GM19025 (cell line): Measurements from ENCODE around the gene ITGA4.
"Not testable (repeated sequence)": the region's sequence is repeated elsewhere in the genome, so short reads cannot be mapped to it uniquely, and the experiment has no call there.

ENCODE experiments used
- ATAC-seq: cut with Tn5 transposase; IDR thresholded peaks from one replicate; pipeline ENCODE4 v1.9.1; 2021; ENCODE audit warnings: mild to moderate bottlenecking, low read depth, moderate library complexity; ENCODE audit not compliant: unreplicated experiment

The ITGA4 gene

DNA sequence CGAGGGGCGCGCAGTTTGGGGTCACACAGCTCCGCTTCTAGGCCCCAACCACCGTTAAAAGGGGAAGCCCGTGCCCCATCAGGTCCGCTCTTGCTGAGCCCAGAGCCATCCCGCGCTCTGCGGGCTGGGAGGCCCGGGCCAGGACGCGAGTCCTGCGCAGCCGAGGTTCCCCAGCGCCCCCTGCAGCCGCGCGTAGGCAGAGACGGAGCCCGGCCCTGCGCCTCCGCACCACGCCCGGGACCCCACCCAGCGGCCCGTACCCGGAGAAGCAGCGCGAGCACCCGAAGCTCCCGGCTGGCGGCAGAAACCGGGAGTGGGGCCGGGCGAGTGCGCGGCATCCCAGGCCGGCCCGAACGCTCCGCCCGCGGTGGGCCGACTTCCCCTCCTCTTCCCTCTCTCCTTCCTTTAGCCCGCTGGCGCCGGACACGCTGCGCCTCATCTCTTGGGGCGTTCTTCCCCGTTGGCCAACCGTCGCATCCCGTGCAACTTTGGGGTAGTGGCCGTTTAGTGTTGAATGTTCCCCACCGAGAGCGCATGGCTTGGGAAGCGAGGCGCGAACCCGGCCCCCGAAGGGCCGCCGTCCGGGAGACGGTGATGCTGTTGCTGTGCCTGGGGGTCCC, at the start of gene ITGA4:
ITGA4 (plus strand) TSS at position 266 of the 620 bp plus-strand sequence; CDS start at position 535, 269 bp downstream.
- peak; percentile 78 for ATAC-seq

DNA sequence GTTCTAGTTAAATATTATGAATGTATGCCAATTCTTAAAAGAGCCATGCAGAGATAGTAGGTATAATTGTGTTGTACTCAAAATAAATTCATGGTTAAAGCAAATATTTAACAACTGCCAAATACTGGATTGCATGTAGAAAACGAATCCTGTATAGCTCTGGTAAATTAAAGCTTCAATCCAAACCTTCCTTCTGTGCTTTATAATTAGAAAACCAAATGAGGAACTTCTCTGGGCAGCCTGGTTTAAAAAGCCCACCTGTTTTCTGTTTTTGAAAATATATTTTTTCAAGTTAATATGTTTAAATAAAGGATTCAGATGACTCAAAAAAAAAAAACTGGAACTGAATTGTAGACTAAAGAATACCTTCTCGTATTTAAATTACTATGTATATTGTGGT, 48.3 kb upstream of the ITGA4 start:
- no peak for ATAC-seq

DNA sequence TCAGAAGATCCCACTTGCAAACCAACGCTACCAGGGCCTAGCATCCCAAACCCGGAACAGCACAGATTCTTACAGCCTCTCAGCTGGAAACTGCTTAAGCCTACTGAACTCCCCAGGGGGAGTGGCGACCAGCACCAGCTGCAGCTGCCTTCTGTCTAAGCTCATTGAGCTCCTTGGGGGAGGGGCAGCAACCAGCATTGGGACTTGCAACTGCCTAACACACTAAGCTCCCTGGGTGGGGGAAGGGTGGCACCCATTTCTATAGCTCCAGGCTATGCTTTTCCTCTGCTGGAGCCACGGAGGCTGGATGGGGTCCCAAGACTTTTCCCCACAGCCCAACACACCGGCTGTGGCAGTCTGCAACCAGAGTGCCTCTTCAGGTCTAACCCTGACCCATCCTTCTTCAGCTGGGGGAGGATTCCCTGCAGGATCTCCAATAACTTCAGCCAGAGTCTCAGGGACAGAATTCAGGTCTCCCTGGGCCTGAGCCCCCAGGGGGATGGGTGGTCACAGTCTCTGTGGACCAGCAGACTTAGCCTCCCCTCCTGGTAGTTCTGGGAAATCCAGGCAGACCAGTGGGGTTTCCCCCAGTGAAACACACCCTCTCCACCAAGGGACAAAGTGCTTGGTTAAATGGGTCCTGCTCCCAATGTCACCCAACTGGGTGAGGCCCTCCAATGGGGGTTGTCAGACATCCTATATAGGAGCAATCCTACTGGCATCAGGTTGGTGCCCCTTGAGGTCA, 45.9 kb upstream of the ITGA4 start:
- ATAC-seq, result peak; percentile 98

DNA sequence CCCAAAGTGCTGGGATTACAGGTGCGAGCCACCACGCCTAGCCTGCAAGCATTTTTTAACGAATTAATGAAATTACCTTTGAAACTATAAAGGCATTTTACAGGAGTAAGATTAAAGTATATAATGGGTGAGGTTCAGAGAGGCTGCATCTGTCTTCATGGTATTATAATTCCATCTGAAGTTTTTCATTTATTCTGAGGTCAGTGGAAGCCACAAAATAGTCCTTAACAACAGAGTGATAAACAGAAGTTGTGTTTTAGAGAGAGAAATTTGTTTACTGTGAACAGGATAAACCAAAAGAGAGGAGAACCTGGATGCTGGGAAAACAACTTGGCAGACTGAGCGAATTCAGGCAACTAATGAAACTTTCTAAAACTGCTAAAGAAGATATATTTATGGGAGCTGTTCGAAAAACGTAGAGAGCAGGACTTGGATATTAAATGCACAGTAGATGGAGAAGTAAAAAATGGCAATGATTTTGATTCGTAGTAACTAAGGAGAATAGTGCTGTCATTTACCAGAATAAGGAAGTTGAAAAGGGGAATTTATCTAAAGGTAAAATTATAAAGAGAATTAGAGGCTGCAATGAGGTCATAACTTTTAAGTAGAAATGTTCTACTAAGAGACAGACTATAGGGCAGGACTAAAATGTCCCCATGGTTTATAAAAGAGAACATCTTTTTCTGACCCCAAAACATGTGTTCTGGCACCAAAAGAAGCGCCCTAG, 37.9 kb upstream of the ITGA4 start:
- no peak for ATAC-seq

DNA sequence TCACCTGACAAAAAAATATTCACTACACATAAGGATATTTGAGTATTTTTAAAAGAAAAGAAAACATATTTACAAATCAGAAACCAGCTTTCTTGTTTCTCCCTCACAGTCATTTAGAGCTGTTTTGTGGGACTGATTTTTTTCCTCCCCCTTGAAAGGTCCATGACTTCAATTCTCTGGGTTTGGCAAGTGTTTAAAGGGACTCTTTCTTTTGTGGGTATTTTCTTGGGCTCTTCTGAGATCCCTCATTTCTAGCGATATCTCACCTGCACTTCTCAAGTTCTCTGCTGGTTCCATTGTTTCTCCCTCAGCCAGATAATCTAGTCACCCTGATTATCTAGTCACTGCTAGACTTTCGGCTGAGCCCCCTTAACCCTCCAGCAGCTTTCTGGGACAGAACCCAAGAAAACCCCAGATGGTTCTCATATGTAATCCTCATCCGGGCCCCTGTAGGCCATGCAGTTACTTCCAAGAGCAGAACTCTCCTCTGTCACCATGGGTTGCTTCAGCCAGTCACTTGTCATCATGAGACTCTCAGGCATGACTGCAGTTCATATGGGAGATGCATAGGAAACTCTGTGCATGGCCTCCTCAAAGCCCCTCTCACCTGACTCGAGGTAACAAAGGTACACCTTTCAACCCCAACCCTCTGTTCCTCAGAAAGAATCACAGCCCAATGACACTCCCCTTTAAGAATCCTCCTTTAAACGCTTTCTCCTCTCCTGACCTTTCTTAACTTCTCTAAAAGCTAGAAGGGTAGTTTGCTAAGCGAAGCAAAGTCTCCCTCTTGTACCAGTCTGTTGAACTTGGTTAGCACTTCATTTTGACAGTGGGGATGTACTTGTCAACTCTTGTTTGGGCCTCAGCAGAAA, 36.7 kb upstream of the ITGA4 start:
- ATAC-seq, result no peak

DNA sequence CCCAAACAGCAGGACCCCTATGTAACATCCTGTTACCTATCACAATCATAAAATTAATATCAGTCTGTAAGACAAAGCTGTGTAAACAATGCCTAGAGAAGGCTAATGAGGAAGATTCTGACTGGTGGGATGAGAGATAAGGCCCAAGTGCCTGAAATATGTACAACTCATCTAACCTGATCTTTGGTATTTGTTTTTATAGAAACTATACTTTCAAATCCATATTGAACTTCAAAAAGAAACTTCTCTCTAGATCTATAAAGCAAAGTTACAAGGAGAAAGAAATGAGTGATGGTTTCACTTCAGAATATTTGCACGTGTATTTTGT, 36.1 kb upstream of the ITGA4 start:
- no peak for ATAC-seq

GRCh38 chr2:181421464-181421863, 35.7 kb upstream of the ITGA4 start:
- ATAC-seq, result no peak

DNA sequence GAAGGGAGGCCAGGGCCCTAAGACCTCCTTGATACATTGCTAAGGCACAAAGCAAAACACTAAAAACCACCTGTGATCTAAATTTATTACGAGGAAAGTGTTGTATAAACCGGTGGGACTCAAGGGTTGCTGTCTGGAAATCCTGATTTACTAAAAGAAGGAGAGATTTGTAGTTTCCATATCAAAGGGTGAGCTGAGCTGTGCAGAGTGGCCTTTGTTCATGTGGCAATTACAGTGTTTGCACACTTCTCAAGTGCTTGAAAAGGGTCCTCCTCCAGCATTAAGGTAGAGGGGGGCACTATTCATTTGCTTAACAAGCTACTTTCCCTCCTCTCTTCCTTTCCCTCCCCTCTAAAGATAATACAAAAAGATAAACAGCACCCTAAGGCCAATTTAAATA, 30.5 kb upstream of the ITGA4 start:
- no peak for ATAC-seq

- ATAC-seq, result no peak
Observed at GRCh38 chr2:181430406-181431118, 26.6 kb upstream of the ITGA4 start.

DNA sequence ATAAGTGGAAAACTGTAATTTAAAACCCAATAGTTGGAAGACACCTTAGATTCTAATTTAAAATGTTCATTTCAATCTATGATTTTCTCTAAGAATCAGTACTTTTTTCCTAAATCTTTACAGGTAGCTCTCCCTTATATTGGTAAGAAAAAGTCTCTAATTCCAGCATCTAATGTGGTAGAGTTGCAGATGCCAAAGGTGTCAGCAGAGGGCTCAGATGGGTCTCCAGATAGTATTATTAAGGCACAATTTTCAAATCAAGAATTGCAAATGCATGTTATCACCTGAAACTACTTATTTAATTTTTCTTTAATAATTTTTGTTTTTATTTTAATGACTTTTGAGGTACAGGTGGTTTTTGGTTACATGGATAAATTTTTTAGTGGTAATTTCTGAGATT, 25.5 kb upstream of the ITGA4 start:
- no peak for ATAC-seq

DNA sequence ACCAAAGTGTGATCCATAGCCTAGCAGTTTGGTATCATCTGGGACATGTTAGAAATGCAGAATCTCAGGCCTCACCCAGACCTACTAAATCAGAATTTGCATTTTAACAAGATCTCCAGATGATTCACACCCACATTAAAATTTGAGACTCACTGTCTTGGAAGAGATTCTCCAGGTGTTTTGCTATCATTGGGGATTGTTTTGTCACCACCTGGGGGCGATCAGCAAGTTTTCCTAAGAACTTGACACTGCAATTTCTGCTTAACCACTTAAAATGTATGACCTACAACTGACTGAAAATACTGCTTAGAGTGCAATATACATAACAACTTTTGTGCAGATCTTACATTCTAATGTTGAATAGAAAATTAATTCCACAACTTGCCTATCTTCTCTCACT, 18.9 kb upstream of the ITGA4 start:
- ATAC-seq, result no peak

GRCh38 chr2:181440344-181440743, 16.8 kb upstream of the ITGA4 start:
- ATAC-seq, result no peak

DNA sequence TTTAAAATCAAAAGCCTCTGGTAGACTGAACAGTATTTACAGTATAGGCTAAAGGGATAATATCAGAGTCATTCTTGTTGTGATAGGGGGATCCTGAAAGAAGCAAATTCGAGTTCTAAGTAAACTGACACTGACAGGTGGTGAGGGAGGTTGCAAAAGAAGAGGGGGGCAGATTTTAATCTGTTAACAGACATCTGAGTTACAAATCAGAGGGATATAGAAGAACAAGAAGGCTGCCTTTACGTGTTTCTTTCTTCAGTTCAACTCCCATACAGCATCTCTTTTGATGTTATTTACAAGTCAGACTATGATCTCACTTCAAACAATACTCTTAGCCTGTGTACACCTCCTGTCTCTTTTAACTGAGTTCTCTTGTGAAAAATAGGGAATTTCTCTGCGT, 16.3 kb upstream of the ITGA4 start:
- no peak for ATAC-seq

- no peak for ATAC-seq
Observed at GRCh38 chr2:181441670-181442069, 15.5 kb upstream of the ITGA4 start.

DNA sequence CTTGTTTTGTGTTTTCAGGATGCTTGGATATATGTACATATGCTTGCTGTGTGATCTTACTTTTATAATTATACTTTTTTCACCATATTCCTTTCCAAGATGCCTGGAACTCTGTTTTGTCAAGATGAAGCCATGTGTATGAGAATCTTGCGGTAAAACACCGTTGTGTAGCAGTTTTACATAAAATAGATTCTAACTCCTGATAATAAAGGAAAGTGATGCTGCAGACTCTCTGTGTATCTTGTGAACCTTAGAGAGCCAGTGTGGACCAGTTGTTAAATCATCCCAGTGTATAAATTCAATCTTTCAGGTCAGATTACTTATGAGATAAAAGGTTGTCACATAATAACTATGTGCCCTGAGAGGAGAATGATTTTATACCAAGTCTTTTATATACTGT, 12.5 kb upstream of the ITGA4 start:
- ATAC-seq, result no peak

DNA sequence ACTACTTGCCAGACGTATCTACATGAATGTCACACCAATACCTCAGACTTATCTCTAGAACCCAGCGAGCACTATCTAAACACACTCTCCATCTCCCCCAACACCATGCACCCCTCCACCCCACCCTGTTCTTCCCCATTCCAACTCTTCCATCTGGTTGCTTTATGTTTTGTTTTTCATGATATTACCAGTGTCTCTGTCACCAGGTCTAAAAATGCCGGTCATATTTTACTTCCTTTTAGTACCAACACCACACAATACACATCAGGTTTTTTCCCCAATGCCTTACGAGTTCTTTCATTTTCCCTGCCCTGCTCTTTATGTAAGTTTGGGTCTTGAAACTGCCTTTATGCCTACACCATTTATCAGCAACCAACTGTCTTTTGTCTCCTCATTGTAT, 10.2 kb upstream of the ITGA4 start:
- ATAC-seq, result no peak

DNA sequence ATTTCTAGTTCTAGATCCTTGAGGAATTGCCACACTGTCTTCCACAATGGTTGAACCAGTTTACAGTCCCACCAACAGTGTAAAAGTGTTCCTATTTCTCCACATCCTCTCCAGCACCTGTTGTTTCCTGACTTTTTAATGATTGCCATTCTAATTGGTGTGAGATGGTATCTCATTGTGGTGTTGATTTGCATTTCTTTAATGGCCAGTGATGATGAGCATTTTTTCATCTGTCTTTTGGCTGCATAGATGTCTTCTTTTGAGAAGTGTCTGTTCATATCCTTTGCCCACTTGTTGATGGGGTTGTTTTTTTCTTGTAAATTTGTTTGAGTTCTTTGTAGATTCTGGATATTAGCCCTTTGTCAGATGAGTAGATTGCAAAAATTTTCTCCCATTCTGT, 7.9 kb upstream of the ITGA4 start:
- ATAC-seq, result not testable (repeated sequence)

DNA sequence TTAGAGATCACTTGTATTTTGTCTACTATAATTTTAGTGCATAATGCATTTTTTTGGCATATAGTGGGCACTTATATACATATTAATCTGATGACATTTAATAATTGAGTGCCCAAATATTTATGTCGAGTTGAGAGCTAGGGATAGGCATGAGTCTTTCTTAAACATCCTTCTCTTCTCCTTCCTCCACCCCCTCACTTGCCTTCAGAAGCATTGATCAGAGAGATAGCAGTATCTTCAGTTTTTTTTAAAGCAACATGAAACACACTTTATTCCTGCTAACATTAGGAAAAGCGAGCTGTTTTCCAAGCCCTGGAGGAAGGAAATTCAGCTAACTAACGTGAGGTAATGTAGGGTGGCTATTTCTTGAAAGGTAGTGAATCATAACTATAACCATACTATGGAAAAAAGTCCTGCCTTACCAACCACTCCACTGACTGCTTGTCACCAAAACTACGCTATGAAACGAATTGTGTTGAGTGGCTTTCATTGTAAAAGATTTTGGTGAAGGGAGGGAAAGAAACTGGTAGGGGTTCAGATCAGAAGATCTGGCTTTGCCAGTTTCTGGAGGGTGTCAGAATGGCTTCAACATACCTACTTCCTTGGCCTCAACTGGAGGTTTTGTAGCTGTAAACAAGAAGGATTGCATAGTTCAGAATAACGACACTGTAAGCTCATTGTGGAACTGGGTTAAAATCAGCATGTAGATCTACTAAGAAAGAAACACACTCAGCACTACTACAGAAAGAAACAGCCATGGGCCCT, 2.3 kb upstream of the ITGA4 start:
- ATAC-seq, result no peak

GRCh38 chr2:181456660-181457120, 496 bp upstream of the ITGA4 start:
- peak; percentile 59 for ATAC-seq
